Posterior vena cava (tissue), 2 donors: Measurements from ENCODE around the gene PSG4. TPM values are rescaled to one million over a fixed set of nuclear protein-coding genes. Genes with fewer than 3 reads are reported as not detected.
"Not testable (repeated sequence)": the region's sequence is repeated elsewhere in the genome, so short reads cannot be mapped to it uniquely, and the experiment has no call there.

Experiments
- DNase-seq: peaks from one replicate; pipeline ENCODE4 v3.0.0-alpha.2; 2020; ENCODE audit warnings: low spot score
- intact Hi-C, 2 donors: fragments of 100-400 bp; cut with DNase I; formaldehyde crosslinking; loops; one replicate each; pipeline versions ENCODE4 v1.14.1 to v1.14.2; 2022 to 2023
- long read RNA-seq, 2 donors: library from polyadenylated mRNA; unstranded; transcript quantifications; one replicate each; pipeline ENCODE4 v2.0.0, GENCODE V29; 2020 to 2021
- total RNA-seq, 2 donors: library from RNA; stranded (reverse); fragmentation: NEBNext Ultra II Directional; extraction: Animal tissue kit (Norgen Biotek cat#: 25700); gene quantifications; one replicate each; pipeline ENCODE4 v1.2.1, GENCODE V29; 2021
- donor health status: DM: yes; HTN: yes; CAD: no.
- donor health status: DM: yes; HTN: yes; CAD: no.

Gene PSG4
- not detected for total RNA-seq
- long read RNA-seq, donor 1 = 0 reads
- long read RNA-seq, donor 2 = 0 reads

- DNase-seq, intact Hi-C loops: not testable (repeated sequence)
These were observed at the start of gene PSG4 for GRCh38 chr19:43205471-43206105. PSG4 (minus strand) TSS chr19:43205638; CDS start chr19:43205536, 102 bp downstream.

GRCh38 chr19:43251428-43251827 lies 46.0 kb upstream of the PSG4 start:
- DNase-seq, intact Hi-C loops: not testable (repeated sequence)

- intact Hi-C loops, DNase-seq: not testable (repeated sequence)
These were observed 44.9 kb upstream of the PSG4 start for GRCh38 chr19:43250296-43250695.

GRCh38 chr19:43248635-43249002 lies 43.2 kb upstream of the PSG4 start:
- DNase-seq, intact Hi-C loops: not testable (repeated sequence)

GRCh38 chr19:43247243-43247880 lies 41.9 kb upstream of the PSG4 start:
- intact Hi-C loops, DNase-seq: not testable (repeated sequence)

- intact Hi-C loops, DNase-seq: not testable (repeated sequence)
These were observed 40.4 kb upstream of the PSG4 start for GRCh38 chr19:43245848-43246247.

GRCh38 chr19:43242211-43242610 lies 36.8 kb upstream of the PSG4 start:
- intact Hi-C loops, DNase-seq: not testable (repeated sequence)

- intact Hi-C loops = not testable (repeated sequence)
These were observed 32.8 kb upstream of the PSG4 start for GRCh38 chr19:43238213-43238612.

GRCh38 chr19:43235686-43236085 lies 30.2 kb upstream of the PSG4 start:
- DNase-seq, intact Hi-C loops: not testable (repeated sequence)

More at GRCh38 chr19:43238213-43238612, 32.8 kb upstream of the PSG4 start:
- DNase-seq = not testable (repeated sequence)

- intact Hi-C loops = no loop called here
These were observed 23.9 kb upstream of the PSG4 start for GRCh38 chr19:43229315-43229714.

GRCh38 chr19:43228730-43229129 lies 23.3 kb upstream of the PSG4 start:
- intact Hi-C loops, DNase-seq: not testable (repeated sequence)

More at GRCh38 chr19:43229315-43229714, 23.9 kb upstream of the PSG4 start:
- no peak for DNase-seq

GRCh38 chr19:43226986-43227385 lies 21.5 kb upstream of the PSG4 start:
- DNase-seq, intact Hi-C loops: not testable (repeated sequence)

GRCh38 chr19:43224855-43225253 lies 19.4 kb upstream of the PSG4 start:
- intact Hi-C loops = no loop called here
- DNase-seq = no peak

GRCh38 chr19:43224201-43224854 lies 18.9 kb upstream of the PSG4 start:
- intact Hi-C loops, DNase-seq: not testable (repeated sequence)

- intact Hi-C loops, DNase-seq: not testable (repeated sequence)
These were observed 16.5 kb upstream of the PSG4 start for GRCh38 chr19:43221891-43222290.

GRCh38 chr19:43219136-43219535 lies 13.7 kb upstream of the PSG4 start:
- DNase-seq, intact Hi-C loops: not testable (repeated sequence)

- DNase-seq, intact Hi-C loops: not testable (repeated sequence)
These were observed 10.4 kb upstream of the PSG4 start for GRCh38 chr19:43215881-43216280.

GRCh38 chr19:43207991-43208390 lies 2.6 kb upstream of the PSG4 start:
- no peak for DNase-seq
- intact Hi-C loops = no loop called here

- intact Hi-C loops, DNase-seq: not testable (repeated sequence)
These were observed 1.7 kb upstream of the PSG4 start for GRCh38 chr19:43207174-43207573.

GRCh38 chr19:43203611-43204010 lies 1.8 kb downstream of the PSG4 start:
- DNase-seq, intact Hi-C loops: not testable (repeated sequence)
